ENCODE data around the gene DPH3.

- no peak for TF ChIP-seq CTCF (IDR thresholded peaks at IDR 0.05)
- TF ChIP-seq POLR2A (IDR thresholded peaks at IDR 0.05): no peak
Observed at GRCh38 chr3:16248556-16248955, 16.2 kb downstream of the DPH3 start.
